Activated effector memory CD4-positive, alpha-beta T cell treated with Interleukin-2 at 50 U/mL for 16 hours (primary cell): ENCODE results near the gene OIT3.

ENCODE experiments used
- DNase-seq: peaks from one replicate; pipeline ENCODE4 v3.0.0-alpha.2; 2020

Gene OIT3

GRCh38 chr10:72953687-72954086, 60.1 kb downstream of the OIT3 start:
- DNase-seq, result no peak

- no peak for DNase-seq
These were observed 60.7 kb downstream of the OIT3 start for GRCh38 chr10:72954230-72954595.

- DNase-seq, result no peak
These were observed 61.3 kb downstream of the OIT3 start, which contains the start of gene PLA2G12B for GRCh38 chr10:72954596-72955554. PLA2G12B (minus strand) TSS chr10:72954806; CDS start chr10:72954685, 121 bp downstream.

GRCh38 chr10:72956001-72956400, 62.5 kb downstream of the OIT3 start:
- no peak for DNase-seq

- no peak for DNase-seq
These were observed 83.3 kb downstream of the OIT3 start for GRCh38 chr10:72976886-72977285.

GRCh38 chr10:72979709-72980108, 86.2 kb downstream of the OIT3 start:
- DNase-seq, result no peak

- DNase-seq, result no peak
These were observed 86.8 kb downstream of the OIT3 start for GRCh38 chr10:72980348-72980747.

- DNase-seq, result no peak
These were observed 87.7 kb downstream of the OIT3 start for GRCh38 chr10:72981028-72981881.

- no peak for DNase-seq
These were observed 88.5 kb downstream of the OIT3 start for GRCh38 chr10:72981882-72982529.
